H1 (cell line): ENCODE data around the gene NT5DC3. TPM values are rescaled to one million over a fixed set of nuclear protein-coding genes. Genes with fewer than 3 reads are reported as not detected.

Experiments used
- CTCF ChIA-PET: fragments of 300-600 bp; sonication (Branson Sonifier 250); formaldehyde crosslinking; loops from one replicate; lab custom pipeline; 2021; ENCODE audit not compliant: partially characterized antibody; lab: Charles Lee
- POLR2A ChIA-PET: fragments of 300-600 bp; sonication (Branson Sonifier 250); formaldehyde crosslinking; loops from one replicate; lab custom pipeline; 2021; ENCODE audit warnings: inconsistent platforms; ENCODE audit not compliant: partially characterized antibody; lab: Charles Lee
- DNase-seq, 2 experiments: peaks; one replicate each; pipeline versions ENCODE4 v3.0.0 to v3.0.0-alpha.2; 2010 to 2022; ENCODE audit warnings: low spot score in 2 of 2, low read depth in 1 of 2, mixed read lengths in 1 of 2
- FAIRE-seq: peaks from 2 replicates; lab custom pipeline; 2011; peaks lifted over from hg19 to GRCh38; lab: Jason Lieb, UNC
- H2AFZ ChIP-seq: 2 replicates; pipeline ENCODE4 v1.8.1; 2012; ENCODE audit warnings: low read length, inconsistent platforms
- H2AK5ac ChIP-seq: 2 replicates; pipeline ENCODE4 v1.6.1; 2013; ENCODE audit warnings: low read depth, low read length
- H2BK120ac ChIP-seq: replicated peaks from 2 replicates; pipeline ENCODE3; 2013; ENCODE audit warnings: low read depth, low read length, inconsistent platforms
- H2BK12ac ChIP-seq: 2 replicates; pipeline ENCODE4 v1.6.1; 2013; ENCODE audit warnings: low read depth, low read length
- H2BK15ac ChIP-seq: 2 replicates; pipeline ENCODE4 v1.6.1; 2013; ENCODE audit warnings: low read length
- H2BK20ac ChIP-seq: 2 replicates; pipeline ENCODE4 v1.6.1; 2013; ENCODE audit warnings: low read length
- H2BK5ac ChIP-seq: 2 replicates; pipeline ENCODE4 v1.6.1; 2013; ENCODE audit warnings: low read depth, low read length
- H3K14ac ChIP-seq: 2 replicates; pipeline ENCODE4 v1.6.1; 2013; ENCODE audit warnings: inconsistent platforms; ENCODE audit not compliant: insufficient read length
- H3K18ac ChIP-seq: 2 replicates; pipeline ENCODE4 v1.6.1; 2013; ENCODE audit warnings: low read length; ENCODE audit errors: extremely low read depth
- H3K23ac ChIP-seq: 2 replicates; pipeline ENCODE4 v1.6.1; 2013; ENCODE audit warnings: inconsistent platforms; ENCODE audit not compliant: insufficient read length
- H3K23me2 ChIP-seq: 2 replicates; pipeline ENCODE4 v1.6.1; 2013; ENCODE audit warnings: low read depth, low read length
- H3K27ac ChIP-seq: 2 replicates; pipeline ENCODE4 v1.6.1; 2011; ENCODE audit warnings: low read depth, low read length, inconsistent platforms
- H3K27me3 ChIP-seq, 4 experiments: replicated peaks in 1 of 4; 1 replicate in 1 of 4; 2 replicates in 3 of 4; pipeline versions ENCODE4 v1.6.1 to v1.8.1; 2011 to 2013; ENCODE audit warnings: low read length in 3 of 4, mild to moderate bottlenecking in 3 of 4, inconsistent platforms in 2 of 4, mixed read lengths in 2 of 4, moderate library complexity in 1 of 4; ENCODE audit not compliant: control insufficient read depth in 3 of 4, insufficient read depth in 3 of 4; ENCODE audit errors: extremely low read depth in 1 of 4
- H3K36me3 ChIP-seq, 4 experiments: 2 replicates each; pipeline versions ENCODE4 v1.6.1 to v1.8.1; 2011 to 2013; ENCODE audit warnings: mild to moderate bottlenecking in 4 of 4, low read length in 3 of 4, moderate library complexity in 2 of 4, control low read depth in 1 of 4, inconsistent platforms in 1 of 4; ENCODE audit not compliant: insufficient read depth in 4 of 4, control insufficient read depth in 2 of 4
- H3K4ac ChIP-seq: replicated peaks from 2 replicates; pipeline ENCODE3; 2013; ENCODE audit warnings: low read length, low read depth, mixed read lengths, inconsistent platforms; ENCODE audit not compliant: insufficient read length
- H3K4me1 ChIP-seq, 4 experiments: replicated peaks in 1 of 4; 1 replicate in 1 of 4; 2 replicates in 3 of 4; pipeline versions ENCODE4 v1.6.1 to v1.8.1; 2011 to 2013; ENCODE audit warnings: low read length in 3 of 4, inconsistent platforms in 2 of 4, mixed read lengths in 1 of 4; ENCODE audit not compliant: insufficient read depth in 4 of 4, control insufficient read depth in 3 of 4
- H3K4me2 ChIP-seq, 2 experiments: 2 replicates each; pipeline versions ENCODE4 v1.6.1 to v1.8.1; 2011 to 2013; ENCODE audit warnings: low read depth in 2 of 2, low read length in 2 of 2, control low read depth in 1 of 2, inconsistent platforms in 1 of 2, mild to moderate bottlenecking in 1 of 2; ENCODE audit not compliant: insufficient read depth in 1 of 2
- H3K4me3 ChIP-seq, 4 experiments: fragments of 200-600, 300-600 bp in 1 of 4; sonication (generic), shearing (Covaris generic), sonication (Bioruptor Twin) in 1 of 4; 2 replicates each; pipeline versions ENCODE4 v1.5.1 to v1.8.1; 2011 to 2016; ENCODE audit warnings: low read length in 4 of 4, low read depth in 3 of 4, control low read depth in 2 of 4, inconsistent platforms in 2 of 4, mild to moderate bottlenecking in 2 of 4, mixed read lengths in 1 of 4, moderate library complexity in 1 of 4; ENCODE audit not compliant: insufficient read depth in 2 of 4; ENCODE audit errors: extremely low read depth in 1 of 4
- H3K56ac ChIP-seq: replicated peaks from 2 replicates; pipeline ENCODE3; 2013; ENCODE audit warnings: low read depth, mild to moderate bottlenecking, mixed read lengths, low read length, inconsistent platforms; ENCODE audit not compliant: insufficient read length
- H3K79me1 ChIP-seq: 2 replicates; pipeline ENCODE4 v1.6.1; 2013; ENCODE audit warnings: low read depth, low read length, control low read depth
- H3K79me2 ChIP-seq, 2 experiments: 2 replicates each; pipeline versions ENCODE4 v1.6.1 to v1.8.1; 2012 to 2013; ENCODE audit warnings: low read length in 2 of 2, mild to moderate bottlenecking in 2 of 2, inconsistent platforms in 1 of 2; ENCODE audit not compliant: insufficient read depth in 2 of 2, control insufficient read depth in 1 of 2
- H3K9ac ChIP-seq, 4 experiments: replicated peaks in 1 of 4; 1 replicate in 1 of 4; 2 replicates in 3 of 4; pipeline versions ENCODE4 v1.6.1 to v1.8.1; 2011 to 2013; ENCODE audit warnings: low read depth in 3 of 4, low read length in 3 of 4, control low read depth in 2 of 4, mild to moderate bottlenecking in 2 of 4, moderate library complexity in 2 of 4, inconsistent platforms in 1 of 4; ENCODE audit errors: extremely low read depth in 1 of 4
- H3K9me3 ChIP-seq, 2 experiments: 2 replicates each; pipeline versions ENCODE4 v1.6.1 to v1.8.1; 2012 to 2013; ENCODE audit warnings: mild to moderate bottlenecking in 2 of 2, moderate library complexity in 2 of 2, control low read depth in 1 of 2, inconsistent platforms in 1 of 2, low read depth in 1 of 2, low read length in 1 of 2, mixed read lengths in 1 of 2; ENCODE audit not compliant: insufficient read depth in 2 of 2
- H4K20me1 ChIP-seq, 2 experiments: replicated peaks in 1 of 2; 2 replicates each; pipeline versions ENCODE3 to v1.8.1; 2011 to 2013; ENCODE audit warnings: inconsistent platforms in 2 of 2, low read length in 2 of 2, mild to moderate bottlenecking in 1 of 2; ENCODE audit not compliant: insufficient read depth in 2 of 2, control insufficient read depth in 1 of 2
- H4K5ac ChIP-seq: 2 replicates; pipeline ENCODE4 v1.6.1; 2013; ENCODE audit warnings: low read length, low read depth, mixed read lengths, inconsistent platforms; ENCODE audit not compliant: insufficient read length
- H4K8ac ChIP-seq: 2 replicates; pipeline ENCODE4 v1.8.0; 2013; ENCODE audit warnings: mild to moderate bottlenecking, moderate library complexity, low read length, inconsistent platforms; ENCODE audit not compliant: insufficient read depth; ENCODE audit errors: extremely low read depth
- H4K91ac ChIP-seq: replicated peaks from 2 replicates; pipeline ENCODE3; 2013; ENCODE audit warnings: low read length, mixed read lengths, inconsistent platforms; ENCODE audit not compliant: insufficient read length
- BRCA1 ChIP-seq: IDR thresholded peaks from 2 replicates; pipeline ENCODE4 v1.6.1; 2012; ENCODE audit warnings: low read depth, low read length, improper control_type of control experiment
- CBX5 ChIP-seq: fragments of 300-800, 300-1000 bp; sonication (generic); IDR thresholded peaks from 2 replicates; pipeline ENCODE4 v1.7.1; 2016; ENCODE audit warnings: antibody characterized with exemption, low read length, low read depth
- CBX8 ChIP-seq: fragments of 300-800, 300-1000 bp; sonication (generic); IDR thresholded peaks from 2 replicates; pipeline ENCODE4 v1.7.1; 2016; ENCODE audit warnings: low read depth, low read length, borderline replicate concordance
- EP300 ChIP-seq, 2 experiments: IDR thresholded peaks; 1 replicate in 1 of 2; 2 replicates in 1 of 2; pipeline ENCODE4 v1.6.1; 2011 to 2012; ENCODE audit warnings: low read depth in 2 of 2, low read length in 2 of 2, mild to moderate bottlenecking in 2 of 2, borderline replicate concordance in 1 of 2, inconsistent platforms in 1 of 2, moderate library complexity in 1 of 2
- FOSL1 ChIP-seq: IDR thresholded peaks from 2 replicates; pipeline ENCODE4 v1.6.1; 2011; ENCODE audit warnings: mild to moderate bottlenecking, low read depth, low read length, moderate library complexity; ENCODE audit not compliant: insufficient read depth
- GTF2F1 ChIP-seq: IDR thresholded peaks from 2 replicates; pipeline ENCODE4 v1.6.1; 2012; ENCODE audit warnings: low read depth, low read length, improper control_type of control experiment, borderline replicate concordance
- NRF1 ChIP-seq: IDR thresholded peaks from 2 replicates; pipeline ENCODE4 v1.6.1; 2011; ENCODE audit warnings: mild to moderate bottlenecking, low read depth, low read length, improper control_type of control experiment
- RBBP5 ChIP-seq: IDR thresholded peaks from 2 replicates; pipeline ENCODE4 v1.7.1; 2012; ENCODE audit warnings: low read depth, mild to moderate bottlenecking, inconsistent platforms, low read length, moderate library complexity, borderline replicate concordance
- RFX5 ChIP-seq: IDR thresholded peaks from 2 replicates; pipeline ENCODE4 v1.6.1; 2011; ENCODE audit warnings: low read depth, low read length, improper control_type of control experiment, borderline replicate concordance
- SAP30 ChIP-seq: fragments of 300-600 bp; sonication (generic); IDR thresholded peaks from 2 replicates; pipeline ENCODE4 v1.7.1; 2012; ENCODE audit warnings: low read length, moderate library complexity, mild to moderate bottlenecking, inconsistent platforms; ENCODE audit not compliant: insufficient read depth, insufficient replicate concordance
- SIN3A ChIP-seq, 2 experiments: IDR thresholded peaks in 1 of 2; conservative IDR thresholded peaks in 1 of 2; 2 replicates each; pipeline ENCODE4 v1.6.1; 2011 to 2012; ENCODE audit warnings: low read length in 2 of 2, improper control_type of control experiment in 1 of 2, low read depth in 1 of 2, mild to moderate bottlenecking in 1 of 2
- TAF1 ChIP-seq: IDR thresholded peaks from 2 replicates; pipeline ENCODE4 v1.6.1; 2011; ENCODE audit warnings: mild to moderate bottlenecking, low read depth, low read length
- TBP ChIP-seq: IDR thresholded peaks from 2 replicates; pipeline ENCODE4 v1.6.1; 2011; ENCODE audit warnings: low read depth, low read length, improper control_type of control experiment
- TCF12 ChIP-seq: IDR thresholded peaks from 2 replicates; pipeline ENCODE4 v1.6.1; 2011; ENCODE audit warnings: low read depth, mild to moderate bottlenecking, low read length
- WGBS, 2 experiments: shearing (Covaris generic) in 1 of 2; methylation state at CpG; one replicate each; pipeline versions ENCODE4 v1.1.6 to v1.1.7; 2013 to 2015; ENCODE audit warnings: low lambda C conversion rate in 2 of 2, mixed read lengths in 2 of 2, inconsistent platforms in 1 of 2, low coverage in 1 of 2, missing lambda C conversion rate in 1 of 2; ENCODE audit not compliant: insufficient replicate concordance in 2 of 2, insufficient coverage in 1 of 2, insufficient read length in 1 of 2; ENCODE audit errors: extremely low coverage in 1 of 2, missing lambda C conversion rate in 1 of 2; 5-methylcytosine and 5-hydroxymethylcytosine counted together
- polyA plus RNA-seq, 7 experiments: library from polyadenylated mRNA; depleted of rRNA in 3 of 7; stranded (reverse) in 5 of 7; unstranded in 2 of 7; fragments of >200 nt in 5 of 7; fragments of 200-250 nt in 2 of 7; gene quantifications; 1 replicate in 5 of 7; 2 replicates in 1 of 7; 4 replicates in 1 of 7; pipeline versions ENCODE4 v1.2.1 to v1.2.3, GENCODE V29; 2011 to 2013; ENCODE audit warnings: missing spikeins in 2 of 7, mixed read lengths in 2 of 7
- total RNA-seq: library from RNA; stranded (reverse); fragmentation: NEBNext Ultra II Directional; extraction: Animal tissue kit (Norgen Biotek cat#: 25700); gene quantifications from 2 replicates; pipeline ENCODE4 v1.2.1, GENCODE V29; 2021

Gene NT5DC3
- total and polyA plus RNA-seq, 2 of the 8 experiments (the other 6 are each of a cell fraction or from before 2014, with no cell fraction given), result 5.4 to 14.8 TPM

DNA sequence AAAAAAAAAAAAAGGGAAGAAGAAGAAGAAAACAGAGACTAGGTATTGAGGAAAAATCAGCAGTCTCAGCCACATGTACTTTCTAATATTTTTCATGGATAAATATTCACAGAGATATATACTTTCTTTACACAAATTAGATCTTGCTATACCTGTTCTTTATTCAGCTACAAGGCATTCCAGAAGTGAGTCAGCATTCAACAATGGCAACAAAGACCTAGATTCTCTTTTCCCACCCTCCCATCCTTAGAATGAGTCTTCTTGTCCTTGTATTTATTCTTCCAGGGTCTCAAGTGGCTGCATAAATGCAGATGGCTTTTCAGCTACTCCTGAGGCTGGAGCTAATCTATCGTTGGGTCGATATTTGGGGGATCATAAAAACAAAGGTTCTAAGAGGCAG is 93.0 kb downstream of the NT5DC3 start:
- CTCF ChIA-PET, result interaction anchor here (0.8 to 1.8 kb wide), 6 partner anchors 9 to 115 kb away, joined by 3 to 4 read pairs (median 4); no protein-coding TSS in a partner anchor
- Histone ChIP-seq H3K36me3 (no peaks in the 10 kb centered on the region), H4K5ac (no peak overlapping the region), H2AK5ac (no peak overlapping the region), H3K27ac (no peak overlapping the region), H2BK15ac (no peak overlapping the region), H3K4me1 (no peaks in the 10 kb centered on the region; a peak in 1 of 7 replicates), H2BK20ac (no peak overlapping the region), H3K14ac (no peak overlapping the region), H3K56ac (no peak overlapping the region), H2AFZ (no peak overlapping the region), H4K20me1 (no peaks in the 10 kb centered on the region), H3K23ac (no peak overlapping the region), H4K91ac (no peak overlapping the region), H3K9ac (no peak overlapping the region), H3K4me3 (no peak overlapping the region), H3K18ac (no peak overlapping the region), H3K79me2 (no peaks in the 10 kb centered on the region), H3K4me2 (no peak overlapping the region), H2BK120ac (no peak overlapping the region), H2BK12ac (no peak overlapping the region), H3K4ac (no peak overlapping the region), H4K8ac (no peak overlapping the region), H3K23me2 (no peaks in the 10 kb centered on the region; the same call in 1 of the 2 replicates), H3K27me3 (no peaks in the 10 kb centered on the region), H2BK5ac (no peak overlapping the region), H3K9me3 (no peaks in the 10 kb centered on the region), H3K79me1 (no peaks in the 10 kb centered on the region)
- POLR2A ChIA-PET, result no interaction called here
- WGBS, 2 experiments, result 86% methylated on average over 2 of the region's 2 CpGs; no CpG with 5 or more reads in 1 of the 2 experiments
- DNase-seq (no peak), FAIRE-seq (no peak)
- no peak for TF ChIP-seq TBP
- TF ChIP-seq TAF1, result no peak
- TF ChIP-seq TCF12, result no peak
- TF ChIP-seq SAP30, result no peak
- TF ChIP-seq FOSL1, result no peak
- TF ChIP-seq NRF1, result no peak
- no peak for TF ChIP-seq SIN3A (conservative IDR thresholded peaks at IDR 0.05 in 1 of 2, IDR thresholded peaks at IDR 0.05 in 1 of 2; ENCODE audit: low read depth in 1 of 2, low read length in 2 of 2)
- no peak for TF ChIP-seq CBX8
- no peak for TF ChIP-seq RFX5
- TF ChIP-seq EP300 (IDR thresholded peaks at IDR 0.05; ENCODE audit: borderline replicate concordance in 1 of 2, low read depth in 2 of 2, low read length in 2 of 2), result no peak
- no peak for TF ChIP-seq BRCA1
- TF ChIP-seq RBBP5, result no peak
- TF ChIP-seq GTF2F1, result no peak
- TF ChIP-seq CBX5, result no peak
